ENCODE data around the gene TECTB.

The TECTB gene

DNA sequence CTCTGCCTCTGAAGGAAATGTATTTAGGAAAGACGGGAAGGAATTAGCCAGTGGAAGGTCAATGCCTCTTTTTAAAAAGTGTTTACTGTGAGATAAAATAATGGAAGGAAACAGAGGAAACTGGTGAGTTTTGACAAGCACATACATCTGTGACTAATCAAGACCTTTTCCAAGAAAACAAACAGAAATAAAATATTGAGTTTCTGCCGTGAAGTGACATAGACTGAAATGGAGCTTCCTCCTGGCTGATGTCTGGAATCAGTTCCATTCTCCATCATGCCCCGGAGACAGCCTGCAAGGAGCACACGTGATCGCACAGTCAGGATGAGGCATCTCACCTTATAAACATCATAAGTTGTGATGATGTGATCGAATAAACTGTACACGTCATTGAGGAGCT, 30.7 kb downstream of the TECTB start:
- TF ChIP-seq POLR2A (IDR thresholded peaks at IDR 0.05; ENCODE audit: low read depth, low read length) (no peak), POLR2AphosphoS5 (IDR thresholded peaks at IDR 0.05; ENCODE audit: low read depth, low read length) (no peak), TAF1 (IDR thresholded peaks at IDR 0.05; ENCODE audit: borderline replicate concordance, low read depth, low read length) (no peak)
- no peak for DNase-seq (ENCODE audit: insufficient read length)
- no peak for FAIRE-seq

DNA sequence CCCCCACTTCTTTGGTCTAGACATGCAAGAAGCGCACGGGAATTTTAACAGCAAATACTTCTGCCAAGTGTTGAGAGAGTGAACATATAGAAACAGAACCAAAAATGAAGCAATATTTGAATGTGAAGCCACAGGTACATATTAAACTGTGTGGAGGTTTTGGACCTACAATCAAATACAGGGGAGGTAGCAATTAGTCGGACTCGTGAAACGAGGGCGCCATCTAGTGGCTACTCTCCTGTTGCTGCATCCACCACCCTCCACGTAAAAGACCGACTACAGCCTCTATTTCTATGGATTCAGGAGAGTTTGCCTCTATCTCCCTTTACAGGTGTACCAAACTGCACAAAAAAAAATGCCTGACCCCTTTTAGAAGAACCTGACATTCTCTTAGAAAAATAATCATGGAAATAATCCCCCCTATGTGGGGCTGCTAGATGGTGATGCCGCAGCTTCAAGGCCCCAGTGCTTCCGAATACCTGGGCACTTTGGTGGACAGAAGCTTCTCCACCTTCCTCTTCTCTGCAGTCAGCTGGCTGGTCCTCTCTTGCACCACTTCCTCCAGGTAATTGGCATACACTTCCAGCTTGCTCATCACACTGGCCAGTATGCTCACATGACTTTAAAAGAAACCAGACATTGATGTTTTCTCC, 31.7 kb downstream of the TECTB start:
- TF ChIP-seq TAF1 (IDR thresholded peaks at IDR 0.05; ENCODE audit: borderline replicate concordance, low read depth, low read length) (no peak), POLR2A (IDR thresholded peaks at IDR 0.05; ENCODE audit: low read depth, low read length) (no peak), POLR2AphosphoS5 (IDR thresholded peaks at IDR 0.05; ENCODE audit: low read depth, low read length) (no peak)
- FAIRE-seq, result peak; percentile 80
- DNase-seq (ENCODE audit: insufficient read length), result peak; percentile 34

DNA sequence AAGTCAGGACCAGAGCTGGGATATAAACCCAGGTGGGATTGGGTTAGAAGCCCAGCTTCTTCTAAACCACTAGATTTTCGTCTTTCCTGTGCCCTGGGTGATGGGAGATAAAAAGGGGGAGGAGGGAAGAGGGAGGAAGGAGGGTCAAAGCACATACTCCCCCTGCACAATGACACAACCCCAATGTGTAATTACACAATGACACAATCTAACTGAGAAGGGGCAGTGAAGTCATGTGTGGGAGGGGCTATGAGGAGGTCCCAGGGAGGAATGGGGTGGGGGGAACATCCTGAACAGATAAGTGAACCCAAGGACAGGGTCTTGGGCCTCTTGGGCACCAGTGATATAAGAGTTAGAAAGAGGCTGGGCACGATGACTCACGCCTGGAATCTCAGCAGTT, 44.5 kb downstream of the TECTB start:
- FAIRE-seq, result no peak
- no peak for DNase-seq (ENCODE audit: insufficient read length)
- no peak for TF ChIP-seq POLR2A (IDR thresholded peaks at IDR 0.05; ENCODE audit: low read depth, low read length)
- TF ChIP-seq TAF1 (IDR thresholded peaks at IDR 0.05; ENCODE audit: borderline replicate concordance, low read depth, low read length), result no peak
- no peak for TF ChIP-seq POLR2AphosphoS5 (IDR thresholded peaks at IDR 0.05; ENCODE audit: low read depth, low read length)

DNA sequence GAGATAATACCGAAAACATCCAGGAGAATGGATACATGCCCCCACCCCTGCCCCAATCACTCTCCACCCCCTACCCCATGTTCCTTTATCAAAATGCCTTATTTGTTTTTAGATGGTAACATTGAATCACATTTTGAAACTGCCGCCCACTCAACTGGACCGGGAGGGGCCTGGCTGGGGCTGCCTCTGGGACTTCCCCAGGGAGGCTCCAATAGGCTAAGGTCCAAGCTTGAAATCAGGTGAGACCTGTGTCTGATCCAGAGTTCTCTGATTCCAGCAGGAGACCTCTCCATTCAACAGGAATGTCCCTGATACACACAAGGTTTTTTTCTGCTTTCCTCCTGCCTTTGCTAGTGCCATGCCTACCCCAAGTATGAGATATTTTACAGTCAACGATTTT, 47.0 kb downstream of the TECTB start:
- FAIRE-seq (no peak), DNase-seq (ENCODE audit: insufficient read length) (no peak)
- TF ChIP-seq POLR2AphosphoS5 (IDR thresholded peaks at IDR 0.05; ENCODE audit: low read depth, low read length) (no peak), TAF1 (IDR thresholded peaks at IDR 0.05; ENCODE audit: borderline replicate concordance, low read depth, low read length) (no peak), POLR2A (IDR thresholded peaks at IDR 0.05; ENCODE audit: low read depth, low read length) (no peak)

DNA sequence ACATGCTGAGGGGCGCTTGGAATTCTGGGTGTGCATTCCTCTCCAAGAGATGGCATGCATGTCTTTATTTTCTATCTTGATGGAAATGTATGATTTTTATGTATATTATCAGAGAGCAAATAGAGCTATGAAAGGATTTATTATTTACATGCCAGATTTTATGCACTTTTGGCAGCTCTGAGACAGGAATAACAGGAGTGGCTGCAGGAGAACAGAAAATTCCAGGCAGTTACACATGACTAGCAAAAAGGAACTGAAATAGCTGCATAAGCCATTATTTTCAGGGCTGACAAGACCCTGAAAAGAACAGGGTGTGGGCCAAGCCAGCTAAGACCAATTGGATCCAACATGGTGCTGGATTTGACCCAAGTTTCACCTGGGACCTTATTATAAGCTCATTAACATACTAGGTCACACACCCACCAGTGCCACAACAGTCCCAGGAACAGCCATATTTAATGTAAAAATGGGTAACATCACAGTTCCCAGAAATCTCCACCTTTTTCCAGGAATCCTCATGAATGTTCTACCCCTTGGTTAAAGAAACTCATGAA, 47.5 kb downstream of the TECTB start:
- DNase-seq (ENCODE audit: insufficient read length), result no peak
- no peak for TF ChIP-seq POLR2AphosphoS5 (IDR thresholded peaks at IDR 0.05; ENCODE audit: low read depth, low read length)
- TF ChIP-seq TAF1 (IDR thresholded peaks at IDR 0.05; ENCODE audit: borderline replicate concordance, low read depth, low read length), result no peak
- TF ChIP-seq POLR2A (IDR thresholded peaks at IDR 0.05; ENCODE audit: low read depth, low read length), result no peak
- no peak for FAIRE-seq

DNA sequence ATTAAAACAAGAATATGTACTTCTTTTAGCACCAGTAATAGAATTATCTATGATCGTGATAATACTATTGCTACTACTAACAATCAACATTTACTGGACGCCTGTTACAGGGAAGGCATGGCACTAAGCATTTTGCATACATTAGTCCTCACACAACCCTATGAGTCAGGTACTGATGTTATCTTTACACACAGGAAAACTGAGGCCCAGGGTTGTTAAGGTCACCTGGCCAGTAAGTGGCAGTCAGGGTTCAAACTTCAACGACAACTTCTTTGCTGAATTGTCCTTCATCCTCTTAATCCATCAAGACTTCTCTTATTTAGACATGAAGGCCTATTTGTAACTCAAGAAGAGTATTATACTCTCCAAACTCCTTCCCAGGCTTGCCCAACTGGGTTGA, 48.8 kb downstream of the TECTB start:
- no peak for FAIRE-seq
- DNase-seq (ENCODE audit: insufficient read length), result no peak
- TF ChIP-seq POLR2A (IDR thresholded peaks at IDR 0.05; ENCODE audit: low read depth, low read length) (no peak), POLR2AphosphoS5 (IDR thresholded peaks at IDR 0.05; ENCODE audit: low read depth, low read length) (no peak), TAF1 (IDR thresholded peaks at IDR 0.05; ENCODE audit: borderline replicate concordance, low read depth, low read length) (no peak)

DNA sequence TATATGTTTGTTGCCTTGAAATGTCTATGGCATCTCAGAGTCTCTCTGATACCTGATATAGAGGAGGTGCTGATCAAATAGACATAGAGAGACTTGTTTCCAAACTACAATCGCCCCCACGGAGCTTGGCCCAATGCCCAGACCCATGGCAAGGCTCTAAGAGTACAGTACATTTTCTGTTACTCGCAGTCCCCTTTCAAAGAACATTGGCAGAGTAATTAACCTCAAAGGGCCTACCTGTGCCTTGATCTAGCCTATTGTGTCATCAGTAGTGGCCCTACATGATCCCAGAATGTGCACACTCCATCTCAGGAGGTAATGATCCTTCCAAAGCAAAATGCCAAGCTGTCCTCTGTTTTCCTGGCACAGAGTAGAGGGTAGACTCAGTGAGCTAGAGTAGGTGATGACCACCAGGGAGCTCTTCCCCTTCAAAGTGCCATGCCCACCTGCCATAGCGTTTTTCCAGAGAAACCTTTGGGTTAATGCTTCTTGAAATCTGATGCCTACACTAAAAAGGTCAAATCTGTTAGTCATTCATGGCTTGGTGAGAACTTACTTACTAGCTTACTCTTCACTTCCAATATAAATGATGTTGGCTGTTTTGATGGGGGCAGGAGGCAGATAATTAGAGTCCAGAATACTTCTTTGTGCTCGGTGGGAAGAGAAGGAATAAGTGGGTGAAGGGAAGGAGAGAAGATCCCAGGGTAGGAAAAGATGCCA, 49.5 kb downstream of the TECTB start:
- no peak for FAIRE-seq
- no peak for TF ChIP-seq POLR2AphosphoS5 (IDR thresholded peaks at IDR 0.05; ENCODE audit: low read depth, low read length)
- no peak for TF ChIP-seq TAF1 (IDR thresholded peaks at IDR 0.05; ENCODE audit: borderline replicate concordance, low read depth, low read length)
- TF ChIP-seq POLR2A (IDR thresholded peaks at IDR 0.05; ENCODE audit: low read depth, low read length), result no peak
- no peak for DNase-seq (ENCODE audit: insufficient read length)

DNA sequence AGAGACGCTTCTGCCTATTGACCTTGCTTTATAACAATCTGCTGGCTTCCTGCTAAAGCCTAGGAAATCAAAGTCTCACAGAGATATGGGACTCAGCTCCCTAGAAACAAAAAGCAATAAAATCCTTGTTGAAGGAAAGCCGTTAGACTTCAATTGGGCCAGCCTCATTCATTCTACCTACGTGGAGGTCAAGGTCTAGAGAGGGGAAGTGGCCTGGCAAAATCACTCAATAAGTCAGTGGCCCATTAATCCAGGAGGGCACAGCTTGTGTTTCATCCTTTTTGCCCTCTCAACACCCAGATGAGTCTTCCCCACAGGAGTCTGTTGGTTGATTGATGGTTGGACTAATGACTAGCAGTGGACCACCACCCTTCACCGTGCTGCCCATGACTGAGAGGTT, 50.3 kb downstream of the TECTB start:
- no peak for FAIRE-seq
- no peak for DNase-seq (ENCODE audit: insufficient read length)
- no peak for TF ChIP-seq POLR2A (IDR thresholded peaks at IDR 0.05; ENCODE audit: low read depth, low read length)
- no peak for TF ChIP-seq POLR2AphosphoS5 (IDR thresholded peaks at IDR 0.05; ENCODE audit: low read depth, low read length)
- no peak for TF ChIP-seq TAF1 (IDR thresholded peaks at IDR 0.05; ENCODE audit: borderline replicate concordance, low read depth, low read length)

DNA sequence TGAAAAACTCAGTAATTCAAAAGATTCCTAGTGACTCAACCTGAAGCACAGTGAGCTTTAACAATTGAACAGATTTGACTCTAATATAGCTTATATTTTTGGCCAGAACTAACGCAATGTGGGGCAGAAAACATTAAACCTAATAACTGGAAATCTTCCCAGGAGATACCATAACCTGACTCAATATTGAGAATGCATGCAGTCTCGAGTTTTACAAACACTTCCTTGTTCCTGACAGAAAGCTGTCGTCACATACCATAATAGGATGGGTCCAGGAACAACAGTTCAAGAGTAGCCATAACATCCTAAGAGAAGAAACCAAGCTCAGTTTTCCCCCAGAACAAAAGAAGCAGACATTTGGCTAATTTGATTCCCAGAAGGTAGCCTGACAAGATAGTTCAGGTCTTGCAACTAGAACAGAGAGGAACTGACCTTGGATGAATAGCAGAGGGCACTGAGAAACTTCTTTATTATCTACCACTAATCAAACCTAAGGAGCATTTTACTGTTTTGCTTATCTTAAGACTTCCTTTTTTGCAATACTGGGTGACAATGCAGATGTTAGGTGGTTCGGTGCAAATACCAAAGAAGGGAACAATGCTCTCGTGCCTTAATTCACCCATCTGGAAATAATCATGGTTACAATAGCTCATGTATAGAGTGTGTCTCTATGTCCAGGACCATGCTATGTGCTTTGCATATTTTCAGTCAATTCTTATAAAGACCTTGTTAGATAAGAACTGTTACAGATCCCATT, 52.1 kb downstream of the TECTB start:
- DNase-seq (ENCODE audit: insufficient read length), result no peak
- TF ChIP-seq POLR2A (IDR thresholded peaks at IDR 0.05; ENCODE audit: low read depth, low read length) (no peak), TAF1 (IDR thresholded peaks at IDR 0.05; ENCODE audit: borderline replicate concordance, low read depth, low read length) (no peak), POLR2AphosphoS5 (IDR thresholded peaks at IDR 0.05; ENCODE audit: low read depth, low read length) (no peak)
- no peak for FAIRE-seq

DNA sequence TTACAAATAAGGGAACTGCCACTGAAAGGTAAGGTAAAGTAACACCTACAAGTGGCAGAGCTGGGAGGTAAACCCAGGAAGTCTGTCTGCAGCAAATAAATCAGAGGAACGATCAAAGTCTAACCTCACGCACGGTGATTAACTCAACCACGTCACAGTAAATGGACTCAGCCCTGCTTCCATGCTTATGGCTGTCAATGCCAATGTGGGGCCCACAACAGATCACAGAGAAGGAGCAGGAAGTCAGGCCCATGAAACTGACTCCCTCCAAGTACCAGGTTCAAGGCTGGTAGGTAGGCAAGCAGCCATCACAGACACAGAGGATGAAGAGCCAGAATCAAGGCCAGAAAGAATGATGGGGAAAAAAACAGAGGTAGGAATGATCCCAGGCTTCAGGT, 52.7 kb downstream of the TECTB start:
- no peak for FAIRE-seq
- DNase-seq (ENCODE audit: insufficient read length), result no peak
- TF ChIP-seq TAF1 (IDR thresholded peaks at IDR 0.05; ENCODE audit: borderline replicate concordance, low read depth, low read length) (no peak), POLR2AphosphoS5 (IDR thresholded peaks at IDR 0.05; ENCODE audit: low read depth, low read length) (no peak), POLR2A (IDR thresholded peaks at IDR 0.05; ENCODE audit: low read depth, low read length) (no peak)

DNA sequence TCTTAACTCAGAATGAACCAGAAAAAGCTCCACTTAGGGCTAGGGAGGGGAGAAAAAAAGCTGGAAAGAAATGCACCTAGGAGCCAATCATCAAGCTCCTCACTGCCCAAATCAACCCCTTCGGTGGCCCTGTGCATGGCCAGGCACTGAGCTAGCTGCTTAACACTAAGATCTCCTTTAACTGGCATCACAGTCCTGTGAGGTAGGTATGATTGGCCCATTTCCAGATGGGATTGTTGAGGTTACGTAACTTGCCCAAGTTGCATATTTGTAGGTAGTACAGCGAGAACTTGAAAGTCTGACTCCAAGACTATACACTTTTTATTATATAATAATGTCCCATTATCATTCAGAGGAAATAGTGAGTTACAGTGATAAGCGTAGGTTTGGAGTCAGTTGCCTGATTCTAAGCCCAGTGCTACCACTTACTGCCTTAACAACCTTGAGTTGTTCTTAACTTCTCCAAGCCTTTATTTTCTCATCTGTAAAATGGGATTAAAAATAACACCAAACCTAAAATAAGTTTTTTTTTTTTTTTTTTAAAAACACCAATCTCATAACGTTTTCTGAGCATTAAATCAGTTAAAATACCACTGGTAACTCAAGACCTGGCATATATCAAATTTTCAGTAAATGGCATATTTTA, 53.5 kb downstream of the TECTB start:
- DNase-seq (ENCODE audit: insufficient read length) (no peak), FAIRE-seq (no peak)
- TF ChIP-seq POLR2AphosphoS5 (IDR thresholded peaks at IDR 0.05; ENCODE audit: low read depth, low read length) (no peak), POLR2A (IDR thresholded peaks at IDR 0.05; ENCODE audit: low read depth, low read length) (no peak), TAF1 (IDR thresholded peaks at IDR 0.05; ENCODE audit: borderline replicate concordance, low read depth, low read length) (no peak)

All from GM12892 (cell line).